IPS-18a (cell line): ENCODE results near the gene CLUH.
"Not testable (repeated sequence)": the region's sequence is repeated elsewhere in the genome, so short reads cannot be mapped to it uniquely, and the experiment has no call there.

Experiments
- H3K27ac ChIP-seq: one replicate; pipeline ENCODE4 v1.5.1; 2013; ENCODE audit warnings: low read length
- H3K27me3 ChIP-seq: one replicate; pipeline ENCODE4 v1.6.1; 2013; ENCODE audit warnings: mild to moderate bottlenecking, low read length; ENCODE audit not compliant: control insufficient read depth, insufficient read depth
- H3K36me3 ChIP-seq: one replicate; pipeline ENCODE4 v1.6.1; 2013; ENCODE audit warnings: low read depth, low read length; ENCODE audit not compliant: control insufficient read depth
- H3K4me1 ChIP-seq: one replicate; pipeline ENCODE4 v1.6.1; 2013; ENCODE audit warnings: low read depth, low read length; ENCODE audit not compliant: control insufficient read depth
- H3K4me3 ChIP-seq: one replicate; pipeline ENCODE4 v1.5.1; 2013; ENCODE audit warnings: low read length
- H3K9ac ChIP-seq: one replicate; pipeline ENCODE4 v1.6.1; 2013; ENCODE audit warnings: mild to moderate bottlenecking, low read length, moderate library complexity
- H3K9me3 ChIP-seq: one replicate; pipeline ENCODE4 v1.6.1; 2013; ENCODE audit warnings: low read depth, low read length; ENCODE audit not compliant: control insufficient read depth

The CLUH gene

GRCh38 chr17:2689411-2690164 is 22.0 kb downstream of the CLUH start:
- no peak overlapping the region for H3K4me3 ChIP-seq
- no peaks in the 10 kb centered on the region for H3K4me1 ChIP-seq
- H3K9ac ChIP-seq: no peak overlapping the region
- no peak overlapping the region for H3K27ac ChIP-seq
- H3K9me3 ChIP-seq: no peaks in the 10 kb centered on the region
- no peaks in the 10 kb centered on the region for H3K27me3 ChIP-seq
- no peaks in the 10 kb centered on the region for H3K36me3 ChIP-seq

GRCh38 chr17:2688351-2689342 is 22.9 kb downstream of the CLUH start:
- Histone ChIP-seq H3K27me3 (no peaks in the 10 kb centered on the region), H3K9me3 (no peaks in the 10 kb centered on the region), H3K27ac (no peak overlapping the region), H3K36me3 (peaks cover 8% of the 10 kb centered on the region), H3K9ac (no peak overlapping the region), H3K4me1 (no peaks in the 10 kb centered on the region), H3K4me3 (no peak overlapping the region)

- no peaks in the 10 kb centered on the region for H3K9me3 ChIP-seq
- H3K4me1 ChIP-seq: no peaks in the 10 kb centered on the region
- no peak overlapping the region for H3K27ac ChIP-seq
- no peak overlapping the region for H3K4me3 ChIP-seq
- peaks cover 23% of the 10 kb centered on the region for H3K36me3 ChIP-seq
- no peak overlapping the region for H3K9ac ChIP-seq
- H3K27me3 ChIP-seq: no peaks in the 10 kb centered on the region
Measured at GRCh38 chr17:2687074-2687418, 24.5 kb downstream of the CLUH start.

- H3K9me3 ChIP-seq: no peaks in the 10 kb centered on the region
- no peak overlapping the region for H3K27ac ChIP-seq
- no peak overlapping the region for H3K9ac ChIP-seq
- H3K36me3 ChIP-seq: peaks cover 35% of the 10 kb centered on the region
- H3K4me3 ChIP-seq: no peak overlapping the region
- no peaks in the 10 kb centered on the region for H3K4me1 ChIP-seq
- no peaks in the 10 kb centered on the region for H3K27me3 ChIP-seq
Measured at GRCh38 chr17:2685696-2686095, 25.9 kb downstream of the CLUH start.

- peaks cover 46% of the 10 kb centered on the region for H3K36me3 ChIP-seq
- H3K27ac ChIP-seq: no peak overlapping the region
- H3K9me3 ChIP-seq: no peaks in the 10 kb centered on the region
- H3K4me3 ChIP-seq: no peak overlapping the region
- no peaks in the 10 kb centered on the region for H3K27me3 ChIP-seq
- H3K9ac ChIP-seq: no peak overlapping the region
- H3K4me1 ChIP-seq: no peaks in the 10 kb centered on the region
Measured at GRCh38 chr17:2684549-2684948, 27.0 kb downstream of the CLUH start.

GRCh38 chr17:2683912-2684311 is 27.7 kb downstream of the CLUH start:
- Histone ChIP-seq H3K27me3 (no peaks in the 10 kb centered on the region), H3K9me3 (no peaks in the 10 kb centered on the region), H3K27ac (no peak overlapping the region), H3K9ac (no peak overlapping the region), H3K36me3 (peaks cover 49% of the 10 kb centered on the region), H3K4me3 (no peak overlapping the region), H3K4me1 (no peaks in the 10 kb centered on the region)

GRCh38 chr17:2682176-2682938 is 29.2 kb downstream of the CLUH start:
- Histone ChIP-seq H3K9me3 (no peaks in the 10 kb centered on the region), H3K27me3 (no peaks in the 10 kb centered on the region), H3K36me3 (peaks cover 52% of the 10 kb centered on the region), H3K27ac (no peak overlapping the region), H3K4me3 (no peak overlapping the region), H3K9ac (no peak overlapping the region), H3K4me1 (no peaks in the 10 kb centered on the region)

- H3K4me1 ChIP-seq: no peaks in the 10 kb centered on the region
- no peak overlapping the region for H3K4me3 ChIP-seq
- H3K9ac ChIP-seq: no peak overlapping the region
- no peaks in the 10 kb centered on the region for H3K9me3 ChIP-seq
- no peak overlapping the region for H3K27ac ChIP-seq
- no peaks in the 10 kb centered on the region for H3K27me3 ChIP-seq
- peaks cover 54% of the 10 kb centered on the region for H3K36me3 ChIP-seq
Measured at GRCh38 chr17:2681650-2682049, 29.9 kb downstream of the CLUH start.

GRCh38 chr17:2680961-2681360 is 30.6 kb downstream of the CLUH start:
- H3K9me3 ChIP-seq: no peaks in the 10 kb centered on the region
- H3K9ac ChIP-seq: no peak overlapping the region
- peaks cover 58% of the 10 kb centered on the region for H3K36me3 ChIP-seq
- no peak overlapping the region for H3K27ac ChIP-seq
- H3K4me1 ChIP-seq: no peaks in the 10 kb centered on the region
- H3K4me3 ChIP-seq: no peak overlapping the region
- no peaks in the 10 kb centered on the region for H3K27me3 ChIP-seq

GRCh38 chr17:2679247-2679646 is 32.3 kb downstream of the CLUH start:
- H3K27me3 ChIP-seq, H3K4me1 ChIP-seq, H3K4me3 ChIP-seq, H3K9ac ChIP-seq, H3K27ac ChIP-seq, H3K9me3 ChIP-seq: not testable (repeated sequence)
- peaks cover 58% of the 10 kb centered on the region for H3K36me3 ChIP-seq

- Histone ChIP-seq H3K9me3 (no peaks in the 10 kb centered on the region), H3K9ac (no peak overlapping the region), H3K27ac (no peak overlapping the region), H3K4me1 (no peaks in the 10 kb centered on the region), H3K27me3 (no peaks in the 10 kb centered on the region), H3K36me3 (peaks cover 59% of the 10 kb centered on the region), H3K4me3 (no peak overlapping the region)
Measured at GRCh38 chr17:2672026-2672425, 39.5 kb downstream of the CLUH start.
